ENCODE results near the gene DIP2C. TPM values are rescaled to one million over a fixed set of nuclear protein-coding genes. Genes with fewer than 3 reads are reported as not detected.
"Not testable (repeated sequence)": the region's sequence is repeated elsewhere in the genome, so short reads cannot be mapped to it uniquely, and the experiment has no call there.

The DIP2C gene
- total RNA-seq, 4 donors from 2014 or later = 8.4 to 22.7 (median 16.8) TPM

DNA sequence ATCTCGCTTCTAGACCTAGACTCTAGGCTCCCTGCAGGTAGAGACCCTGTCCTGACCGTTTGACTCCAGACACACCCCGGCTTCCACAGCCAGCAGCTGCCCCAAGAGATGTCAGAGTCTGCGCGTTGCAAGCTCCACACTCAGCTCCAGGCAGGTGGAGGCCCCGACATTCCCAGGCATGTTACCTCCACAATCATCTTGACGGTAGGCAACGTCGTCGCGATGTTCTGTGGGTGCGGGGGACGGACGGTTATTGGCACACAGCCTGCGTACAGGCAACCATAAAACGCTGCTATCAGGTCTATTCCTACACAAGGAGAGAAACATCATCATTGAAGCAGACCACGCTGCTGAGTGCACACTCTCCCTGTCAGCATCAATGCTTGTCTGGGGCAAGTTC lies 341.0 kb downstream of the DIP2C start:
- TF ChIP-seq, protein P1, sequence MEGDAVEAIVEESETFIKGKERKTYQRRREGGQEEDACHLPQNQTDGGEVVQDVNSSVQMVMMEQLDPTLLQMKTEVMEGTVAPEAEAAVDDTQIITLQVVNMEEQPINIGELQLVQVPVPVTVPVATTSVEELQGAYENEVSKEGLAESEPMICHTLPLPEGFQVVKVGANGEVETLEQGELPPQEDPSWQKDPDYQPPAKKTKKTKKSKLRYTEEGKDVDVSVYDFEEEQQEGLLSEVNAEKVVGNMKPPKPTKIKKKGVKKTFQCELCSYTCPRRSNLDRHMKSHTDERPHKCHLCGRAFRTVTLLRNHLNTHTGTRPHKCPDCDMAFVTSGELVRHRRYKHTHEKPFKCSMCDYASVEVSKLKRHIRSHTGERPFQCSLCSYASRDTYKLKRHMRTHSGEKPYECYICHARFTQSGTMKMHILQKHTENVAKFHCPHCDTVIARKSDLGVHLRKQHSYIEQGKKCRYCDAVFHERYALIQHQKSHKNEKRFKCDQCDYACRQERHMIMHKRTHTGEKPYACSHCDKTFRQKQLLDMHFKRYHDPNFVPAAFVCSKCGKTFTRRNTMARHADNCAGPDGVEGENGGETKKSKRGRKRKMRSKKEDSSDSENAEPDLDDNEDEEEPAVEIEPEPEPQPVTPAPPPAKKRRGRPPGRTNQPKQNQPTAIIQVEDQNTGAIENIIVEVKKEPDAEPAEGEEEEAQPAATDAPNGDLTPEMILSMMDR (IDR thresholded peaks at IDR 0.05) = no peak
- no peak for TF ChIP-seq POLR2A (IDR thresholded peaks at IDR 0.05)
- no peaks in the 10 kb centered on the region for H3K9me3 ChIP-seq
- H3K36me3 ChIP-seq = peaks cover 0 to 44% (median 0%) of the 10 kb centered on the region in 3 donors
- no peaks in the 10 kb centered on the region for H3K4me1 ChIP-seq
- H3K27ac ChIP-seq = no peak overlapping the region
- no peaks in the 10 kb centered on the region for H3K27me3 ChIP-seq
- DNase-seq = no peak
- no peak overlapping the region for H3K4me3 ChIP-seq

DNA sequence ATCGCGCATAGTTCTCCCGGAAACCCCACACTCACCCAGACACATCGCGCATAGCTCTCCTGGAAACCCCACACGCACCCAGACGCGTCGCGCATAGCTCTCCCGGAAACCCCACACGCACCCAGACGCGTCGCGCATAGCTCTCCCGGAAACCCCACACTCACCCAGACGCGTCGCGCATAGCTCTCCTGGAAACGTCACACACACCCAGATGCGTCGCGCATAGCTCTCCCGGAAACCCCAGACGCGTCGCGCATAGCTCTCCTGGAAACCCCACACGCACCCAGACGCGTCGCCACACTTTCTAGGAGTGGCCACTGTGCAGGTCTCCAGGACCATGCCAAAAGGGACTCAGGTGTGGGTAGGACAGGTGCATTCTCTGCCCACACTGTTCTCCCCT lies 341.7 kb downstream of the DIP2C start:
- H3K36me3 ChIP-seq = peaks cover 0 to 47% (median 0%) of the 10 kb centered on the region in 3 donors
- H3K27me3 ChIP-seq, H3K4me3 ChIP-seq, H3K27ac ChIP-seq, DNase-seq, H3K9me3 ChIP-seq, H3K4me1 ChIP-seq: not testable (repeated sequence)

DNA sequence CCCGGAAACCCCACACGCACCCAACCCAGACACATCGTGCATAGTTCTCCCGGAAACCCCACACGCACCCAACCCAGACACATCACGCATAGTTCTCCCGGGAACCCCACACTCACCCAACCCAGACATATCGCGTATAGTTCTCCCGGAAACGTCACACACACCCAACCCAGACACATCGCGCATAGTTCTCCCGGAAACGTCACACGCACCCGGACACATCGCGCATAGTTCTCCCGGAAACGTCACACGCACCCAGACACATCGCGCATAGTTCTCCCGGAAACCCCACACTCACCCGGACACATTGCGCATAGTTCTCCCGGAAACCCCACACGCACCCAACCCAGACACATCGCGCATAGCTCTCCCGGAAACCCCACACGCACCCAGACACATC lies 342.3 kb downstream of the DIP2C start:
- H3K4me3 ChIP-seq, H3K27me3 ChIP-seq, DNase-seq, H3K27ac ChIP-seq, H3K4me1 ChIP-seq, H3K9me3 ChIP-seq: not testable (repeated sequence)
- H3K36me3 ChIP-seq = peaks cover 0 to 53% (median 0%) of the 10 kb centered on the region in 3 donors

DNA sequence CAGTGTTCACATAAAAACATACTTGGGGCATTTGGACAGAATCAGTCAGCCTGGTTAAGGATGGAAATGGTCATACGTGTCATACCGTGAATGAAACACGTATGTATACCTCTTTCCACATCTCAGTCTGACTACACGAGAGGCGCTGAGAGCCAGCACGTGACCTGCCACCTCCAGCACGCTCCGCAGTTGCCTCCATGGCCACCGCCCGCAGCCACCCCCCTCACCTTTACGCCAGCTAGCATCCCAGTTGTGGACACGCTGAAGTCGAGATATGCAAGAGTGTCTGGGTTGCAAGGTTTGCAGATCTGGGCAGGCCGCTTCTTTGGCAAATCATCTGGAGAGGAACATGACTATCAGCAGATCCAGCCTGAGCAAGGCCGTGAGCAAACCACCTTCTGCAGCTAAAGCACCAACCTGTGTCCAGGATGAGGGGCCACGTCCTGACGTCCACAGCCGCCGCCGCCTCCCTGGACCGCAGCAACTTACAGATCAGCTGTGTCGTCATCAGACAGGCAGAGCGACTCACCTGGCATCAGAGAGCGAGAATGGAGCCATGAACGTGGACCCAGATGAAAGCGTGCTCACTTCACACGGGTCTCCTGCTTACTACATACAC lies 344.8 kb downstream of the DIP2C start:
- Histone ChIP-seq H3K9me3 (no peaks in the 10 kb centered on the region), H3K36me3 (peaks cover 0 to 59% (median 0%) of the 10 kb centered on the region in 3 donors), H3K4me3 (no peak overlapping the region), H3K27ac (no peak overlapping the region), H3K27me3 (no peaks in the 10 kb centered on the region), H3K4me1 (no peaks in the 10 kb centered on the region)
- DNase-seq = peak in 2 of 3 donors; percentile 9 to 41
- no peak for TF ChIP-seq POLR2A (IDR thresholded peaks at IDR 0.05)
- TF ChIP-seq, protein P1 (IDR thresholded peaks at IDR 0.05) = no peak

DNA sequence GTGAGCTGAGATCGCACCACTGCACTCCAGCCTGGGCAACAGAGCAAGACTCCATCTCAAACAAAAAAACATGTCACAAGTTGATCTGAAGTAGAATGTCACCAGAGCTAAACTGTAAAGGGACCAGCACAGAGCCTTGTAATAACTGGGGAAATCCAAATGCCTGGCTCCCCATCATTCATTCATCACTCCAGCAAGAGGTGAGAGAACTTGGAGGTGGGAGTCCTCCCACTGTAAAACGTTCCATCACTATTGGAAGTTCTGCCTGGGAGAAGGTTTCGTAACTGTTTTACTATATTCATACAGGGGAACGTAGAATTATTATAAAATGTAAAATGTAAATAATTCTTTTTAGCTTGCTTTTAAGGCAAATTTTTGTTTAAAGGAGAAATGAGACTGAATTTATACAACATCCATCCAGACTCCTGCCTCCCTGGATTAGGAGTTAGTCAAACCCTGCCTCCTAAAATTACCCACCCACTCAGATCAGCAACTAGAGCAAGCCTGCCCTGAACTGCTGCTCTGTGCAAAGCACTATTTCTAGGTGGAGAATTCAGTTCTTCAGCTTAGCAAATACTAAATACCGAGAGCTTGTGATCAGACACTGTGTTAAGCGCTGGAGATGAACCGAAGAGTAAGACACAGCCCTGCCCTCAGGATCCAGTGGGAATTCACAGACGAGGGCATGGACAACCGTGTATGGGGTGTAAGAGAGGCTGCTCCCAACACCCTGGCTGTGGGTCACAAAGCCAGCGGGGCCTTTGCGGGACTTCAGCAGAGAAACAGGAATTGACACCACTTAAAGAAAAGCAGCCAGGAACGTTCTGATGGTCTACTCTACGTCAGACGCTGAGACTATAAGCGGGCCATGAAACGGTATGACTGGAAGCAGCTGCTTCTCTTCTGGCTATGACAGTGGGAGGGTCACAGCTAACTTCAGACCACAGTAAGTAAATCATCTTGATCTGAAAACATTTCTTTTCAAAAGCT lies 345.9 kb downstream of the DIP2C start:
- H3K27ac ChIP-seq = no peak overlapping the region

DNA sequence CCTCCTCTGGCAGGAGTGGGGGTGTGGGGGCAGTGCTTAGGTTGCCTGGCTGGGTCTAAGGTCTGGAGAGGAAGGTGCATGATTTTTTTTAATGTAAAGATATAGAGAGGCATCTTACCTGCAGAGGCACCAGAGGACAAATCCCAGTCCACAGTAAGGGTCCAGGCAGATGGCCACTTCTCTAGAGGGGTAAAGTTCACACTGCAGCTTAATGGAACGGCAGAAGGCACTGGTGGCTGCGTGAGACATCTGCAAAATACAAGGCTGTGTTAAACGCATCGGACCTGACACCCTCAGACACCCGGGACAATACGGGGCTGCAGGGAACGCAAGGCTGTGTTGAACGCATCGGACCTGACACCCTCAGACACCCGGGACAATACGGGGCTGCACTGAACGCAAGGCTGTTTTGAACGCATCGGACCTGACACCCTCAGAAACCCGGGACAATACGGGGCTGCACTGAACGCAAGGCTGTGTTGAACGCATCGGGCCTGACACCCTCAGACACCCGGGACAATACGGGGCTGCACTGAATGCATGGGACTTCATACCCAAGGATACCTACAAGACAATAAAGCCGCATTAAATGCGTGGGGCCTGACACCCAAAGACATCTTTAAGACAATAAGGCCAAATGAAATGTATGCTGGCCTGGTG lies 348.3 kb downstream of the DIP2C start:
- no peak for TF ChIP-seq POLR2A (IDR thresholded peaks at IDR 0.05)
- Histone ChIP-seq H3K36me3 (peaks cover 0 to 46% (median 0%) of the 10 kb centered on the region in 3 donors), H3K27ac (no peak overlapping the region), H3K4me3 (no peak overlapping the region), H3K9me3 (no peaks in the 10 kb centered on the region), H3K27me3 (no peaks in the 10 kb centered on the region), H3K4me1 (no peaks in the 10 kb centered on the region)
- DNase-seq = peak in 1 of 3 donors; percentile 12

More for the DNA sequence above, 345.9 kb downstream of the DIP2C start:
- Histone ChIP-seq H3K36me3 (peaks cover 0 to 49% (median 0%) of the 10 kb centered on the region in 3 donors), H3K4me3 (no peak overlapping the region), H3K4me1 (no peaks in the 10 kb centered on the region), H3K27me3 (no peaks in the 10 kb centered on the region), H3K9me3 (no peaks in the 10 kb centered on the region)
- TF ChIP-seq, protein P1 (IDR thresholded peaks at IDR 0.05) = no peak
- no peak for TF ChIP-seq POLR2A (IDR thresholded peaks at IDR 0.05)
- peak in 2 of 3 donors; percentile 8 to 38 for DNase-seq
